ENCODE data around the gene TRA2A. TPM values are rescaled to one million over a fixed set of nuclear protein-coding genes. Genes with fewer than 3 reads are reported as not detected.

The TRA2A gene
- total and polyA plus RNA-seq, 2 of the 13 experiments (the other 11 are each of a cell fraction or from before 2014, with no cell fraction given) = 39.1 to 41.6 TPM

GRCh38 chr7:23467806-23468525, 63.8 kb downstream of the TRA2A start (continued):
- TF ChIP-seq MLXIP (CRISPR knock-in tag; IDR thresholded peaks at IDR 0.05; ENCODE audit: borderline replicate concordance) (no peak), BCL3 (CRISPR knock-in tag; IDR thresholded peaks at IDR 0.05) (0 out of 2 replicates have a peak, but pooled peaks have one; percentile 31), MXD3 (CRISPR knock-in tag; IDR thresholded peaks at IDR 0.05) (no peak), CCAR2 (optimal IDR thresholded peaks at IDR 0.05; ENCODE audit: low read depth, low read length) (no peak), IKZF4 (CRISPR knock-in tag; IDR thresholded peaks at IDR 0.05; ENCODE audit: borderline replicate concordance, low read depth, not compliant biosample characterization) (peak; percentile 8), MTERF4 (CRISPR knock-in tag; IDR thresholded peaks at IDR 0.05) (no peak), DMTF1 (CRISPR knock-in tag; IDR thresholded peaks at IDR 0.05) (no peak), SIN3A (IDR thresholded peaks at IDR 0.05; ENCODE audit: borderline replicate concordance, low read depth, low read length) (peak; percentile 24; the same call in 1 of the 2 replicates), ZMYM3 (CRISPR knock-in tag; IDR thresholded peaks at IDR 0.05) (no peak), TRAFD1 (CRISPR knock-in tag; IDR thresholded peaks at IDR 0.05; ENCODE audit: borderline replicate concordance) (no peak), GMEB1 (CRISPR knock-in tag; IDR thresholded peaks at IDR 0.05; ENCODE audit: borderline replicate concordance) (0 out of 2 replicates have a peak, but pooled peaks have one; percentile 4)

Data from HepG2 (cell line).